GM21528 (cell line): ENCODE measurements around the gene ST14.
"Not testable (repeated sequence)": the region's sequence is repeated elsewhere in the genome, so short reads cannot be mapped to it uniquely, and the experiment has no call there.

Experiments used
- ATAC-seq: cut with Tn5 transposase; IDR thresholded peaks from one replicate; pipeline ENCODE4 v1.9.1; 2021; ENCODE audit warnings: mild to moderate bottlenecking, moderate library complexity; ENCODE audit not compliant: unreplicated experiment, low FRiP score

Gene ST14

GRCh38 chr11:130163346-130164220 lies 4.0 kb downstream of the ST14 start:
- ATAC-seq, result no peak

- ATAC-seq, result no peak
Observed at GRCh38 chr11:130164221-130164570, 4.6 kb downstream of the ST14 start.

GRCh38 chr11:130165601-130166456 lies 6.2 kb downstream of the ST14 start:
- ATAC-seq, result no peak

GRCh38 chr11:130166457-130166784 lies 6.8 kb downstream of the ST14 start:
- ATAC-seq, result no peak

- ATAC-seq, result no peak
Observed at GRCh38 chr11:130167146-130167545, 7.6 kb downstream of the ST14 start.

- no peak for ATAC-seq
Observed at GRCh38 chr11:130168105-130168504, 8.5 kb downstream of the ST14 start.

- ATAC-seq, result no peak
Observed at GRCh38 chr11:130170345-130170744, 10.8 kb downstream of the ST14 start.

- ATAC-seq, result no peak
Observed at GRCh38 chr11:130171534-130171933, 12.0 kb downstream of the ST14 start.

- ATAC-seq, result not testable (repeated sequence)
Observed at GRCh38 chr11:130172001-130172400, 12.4 kb downstream of the ST14 start.

GRCh38 chr11:130174642-130175041 lies 15.1 kb downstream of the ST14 start:
- ATAC-seq, result no peak

GRCh38 chr11:130175898-130176297 lies 16.3 kb downstream of the ST14 start:
- no peak for ATAC-seq

GRCh38 chr11:130177782-130178181 lies 18.2 kb downstream of the ST14 start:
- no peak for ATAC-seq

GRCh38 chr11:130178441-130179339 lies 19.1 kb downstream of the ST14 start:
- ATAC-seq, result no peak

- ATAC-seq, result no peak
Observed at GRCh38 chr11:130179396-130180306, 20.1 kb downstream of the ST14 start.

GRCh38 chr11:130180491-130180890 lies 20.9 kb downstream of the ST14 start:
- ATAC-seq, result no peak

- ATAC-seq, result no peak
Observed at GRCh38 chr11:130180896-130181294, 21.3 kb downstream of the ST14 start.

- ATAC-seq, result no peak
Observed at GRCh38 chr11:130181295-130182272, 22.0 kb downstream of the ST14 start.

- ATAC-seq, result no peak
Observed at GRCh38 chr11:130183878-130184610, 24.5 kb downstream of the ST14 start.
